Ramos (cell line): ENCODE results near the gene ZBTB42.

Experiments
- in situ Hi-C: fragments of 300-500 bp; cut with MboI; formaldehyde crosslinking; loops from one replicate; pipeline ENCODE4 v1.14.3; 2022; ENCODE audit warnings: low sequenced_read_pairs; ENCODE audit not compliant: unreplicated experiment

Gene ZBTB42

DNA sequence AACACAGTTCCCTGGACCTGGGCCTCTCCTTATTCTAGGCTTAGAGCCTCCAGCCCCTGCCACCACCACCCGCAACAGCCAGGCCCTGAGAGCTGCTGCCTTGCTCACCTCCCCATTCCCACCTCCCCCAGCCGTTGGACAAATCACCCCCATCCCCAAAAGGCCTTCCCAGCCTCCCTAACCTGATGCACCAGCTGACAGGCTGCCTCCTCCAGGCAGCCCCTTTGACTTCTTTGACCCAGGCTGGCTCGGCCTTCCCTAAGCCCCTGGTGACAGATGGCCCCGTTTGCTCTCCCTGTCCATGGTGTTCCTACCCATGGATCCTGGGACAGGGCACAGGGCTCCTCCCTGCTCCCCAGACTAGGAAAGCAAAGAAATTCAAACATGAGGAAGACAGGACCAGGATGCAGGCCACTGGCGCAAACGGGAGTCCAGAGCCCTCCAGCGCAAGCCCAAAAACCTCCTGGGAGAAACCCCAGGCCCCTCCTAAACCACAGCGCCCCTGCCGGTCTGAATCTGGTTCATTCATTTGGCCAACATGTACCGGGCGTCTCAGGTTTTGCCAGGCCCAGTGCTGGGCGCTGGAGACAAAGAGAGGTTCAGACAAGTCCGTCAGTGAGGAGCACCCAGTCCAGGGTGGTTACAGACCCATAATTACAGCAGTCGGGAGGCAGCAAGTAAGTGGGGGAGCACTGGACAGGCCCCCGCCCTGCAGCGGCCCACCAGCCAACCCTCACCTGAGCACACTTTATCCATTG is 7.8 kb upstream of the ZBTB42 start:
- in situ Hi-C loops, result no loop called here

DNA sequence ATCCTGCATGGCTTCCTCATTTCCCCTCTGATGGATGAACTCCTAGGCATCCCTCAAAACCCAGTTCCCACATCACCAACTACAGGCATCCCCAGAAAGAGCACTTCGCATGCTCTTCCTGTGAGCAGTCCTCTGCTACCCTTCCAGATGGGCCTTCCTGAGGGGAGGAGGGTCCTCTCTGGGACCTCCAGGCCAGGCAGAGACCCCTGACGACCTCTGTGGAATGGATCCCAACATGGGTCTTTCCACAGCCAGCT is 7.3 kb upstream of the ZBTB42 start:
- in situ Hi-C loops, result no loop called here

DNA sequence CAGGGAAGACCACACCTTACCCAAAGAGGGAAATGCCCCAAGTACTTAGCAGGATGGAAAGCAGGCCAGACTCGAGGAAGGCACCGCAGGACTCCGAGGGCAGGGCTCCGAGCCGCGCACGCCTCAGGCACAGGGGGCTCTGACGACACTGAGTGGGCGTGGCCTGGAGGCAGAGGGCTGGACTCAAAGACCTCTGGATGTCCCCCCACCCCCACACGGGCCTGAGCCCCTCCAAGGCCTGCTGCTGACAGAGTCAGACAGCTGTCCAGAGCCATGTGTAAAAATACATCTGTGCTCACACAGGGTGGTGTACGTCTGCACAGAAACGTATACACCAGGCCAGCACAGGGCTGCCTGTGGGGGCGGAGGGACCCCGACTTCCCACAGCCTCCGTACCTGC is 6.8 kb upstream of the ZBTB42 start:
- in situ Hi-C loops, result no loop called here

DNA sequence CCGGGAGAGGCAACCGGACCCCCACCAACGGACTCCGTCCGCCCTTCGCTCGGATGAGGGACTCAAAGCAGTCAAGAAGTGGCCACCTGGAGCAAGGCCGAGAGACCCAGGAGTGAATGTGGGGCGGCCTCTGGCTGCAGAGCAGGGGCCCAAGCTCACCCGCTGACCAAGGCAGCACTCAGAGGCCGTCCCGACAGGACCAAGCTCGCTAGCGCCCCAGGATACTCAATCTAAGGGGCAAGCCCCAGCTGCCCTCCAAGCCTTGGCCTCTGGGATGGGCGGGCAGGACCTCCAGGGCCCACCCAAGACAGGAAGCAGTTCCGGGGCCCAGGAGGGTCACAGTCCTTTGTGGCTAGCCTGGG is 6.3 kb upstream of the ZBTB42 start:
- in situ Hi-C loops, result no loop called here

DNA sequence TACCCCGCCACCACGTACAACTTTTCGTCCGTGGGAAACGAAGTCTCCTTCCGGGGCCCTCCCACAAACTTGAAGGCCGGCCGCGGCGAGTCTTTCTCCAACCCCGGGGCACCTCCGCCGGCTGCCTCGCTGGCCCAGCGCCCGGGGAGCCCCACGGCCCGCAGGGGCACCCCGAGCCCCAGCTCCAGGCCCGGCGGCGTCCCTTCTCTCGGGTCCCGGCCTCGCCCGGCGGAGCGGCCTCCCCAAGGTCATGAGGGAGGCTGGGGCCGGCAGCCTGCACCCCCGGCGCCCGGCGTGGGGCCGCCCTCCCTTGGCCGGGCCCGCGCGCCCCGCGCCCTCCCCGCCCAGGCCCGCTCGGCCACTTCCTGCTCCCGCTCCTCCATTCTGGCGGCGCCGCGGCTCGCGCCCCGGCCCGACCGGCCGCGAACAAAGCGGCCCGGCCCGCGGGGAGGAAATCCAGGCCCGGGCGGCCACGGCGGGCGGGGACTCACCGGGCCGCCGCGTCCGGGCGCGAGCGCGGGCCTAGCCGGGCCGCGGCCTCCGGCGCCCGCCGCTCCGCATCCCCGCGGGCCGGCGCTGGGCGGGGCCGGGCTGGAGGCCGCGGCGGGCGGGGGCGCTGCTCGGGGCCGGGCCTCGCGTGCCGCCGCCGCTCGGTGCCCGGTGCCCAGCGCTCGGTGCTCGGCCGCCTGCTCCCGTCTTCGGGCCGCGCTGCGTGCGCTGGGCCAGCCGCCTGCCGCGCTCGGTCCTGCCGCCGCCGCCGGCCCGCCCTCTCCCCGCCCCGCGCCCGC is 5.7 kb upstream of the ZBTB42 start, which contains the start of gene AKT1:
AKT1 (minus strand) TSS at position 756 of the 788 bp plus-strand sequence. CDS start 3,105 bp downstream, outside the sequence.
- in situ Hi-C loops, result no loop called here

DNA sequence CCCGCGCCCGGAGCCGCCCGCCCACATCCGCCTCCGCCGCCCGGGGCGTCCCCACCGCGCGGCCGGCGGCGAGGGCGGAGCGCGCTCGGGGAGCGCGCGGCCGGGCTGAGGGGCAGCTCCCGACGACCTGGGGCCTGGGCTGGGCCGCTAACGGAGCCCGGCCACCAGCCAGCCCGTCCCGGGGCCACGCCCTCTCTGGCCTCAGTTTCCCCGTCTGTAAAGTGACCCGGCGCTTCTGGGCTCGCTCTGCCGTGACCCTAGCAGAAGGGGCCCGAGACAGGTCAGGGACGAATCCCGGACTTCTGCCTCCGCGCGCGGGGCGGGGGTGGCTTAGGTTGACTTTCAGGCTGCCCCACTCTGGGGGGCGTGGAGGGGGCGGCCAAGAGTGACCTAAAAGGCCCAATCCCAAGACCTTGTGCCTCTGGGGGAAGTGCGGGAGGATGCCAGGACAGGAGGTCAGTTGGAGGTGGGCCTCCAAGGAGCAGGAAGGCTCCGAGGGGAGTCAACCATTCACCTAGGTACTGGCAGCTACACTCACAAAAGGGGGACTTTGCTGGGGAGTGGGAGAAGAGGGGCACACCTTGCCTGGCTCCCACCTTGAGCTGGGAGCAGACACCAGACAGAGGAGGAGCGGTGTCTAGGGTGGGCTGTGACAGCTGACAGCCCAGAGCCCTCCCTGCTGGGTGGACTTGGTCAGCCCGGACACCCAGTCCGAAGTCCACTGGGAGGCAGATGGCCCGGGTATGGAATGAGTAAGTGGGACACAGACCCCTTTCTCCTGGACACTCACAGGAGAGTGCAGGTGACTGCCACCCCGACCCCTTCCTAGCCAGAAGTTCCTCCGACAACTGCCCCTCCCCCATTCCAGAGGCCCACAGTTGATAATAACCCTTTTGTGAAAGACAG is 4.9 kb upstream of the ZBTB42 start:
- in situ Hi-C loops, result no loop called here

DNA sequence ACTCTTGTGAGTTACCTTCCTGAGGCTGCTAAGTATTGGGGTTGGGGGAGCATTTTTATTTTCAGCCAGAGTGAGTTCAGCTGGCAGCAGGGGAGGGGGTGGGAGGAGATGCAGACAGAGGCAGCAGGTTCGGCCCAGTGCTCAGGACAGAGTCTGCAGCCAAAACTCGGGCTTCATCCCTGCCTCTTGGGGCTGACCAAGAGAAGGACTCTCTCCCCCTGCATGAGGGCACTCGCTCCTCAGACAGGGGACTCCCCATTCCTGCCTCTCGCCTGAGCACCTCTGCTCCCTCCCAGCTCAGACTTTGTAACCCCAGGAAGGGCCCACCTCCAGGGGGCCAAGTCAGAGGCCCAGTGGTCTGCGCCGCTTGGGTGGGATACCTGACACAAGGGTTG is 4.2 kb upstream of the ZBTB42 start:
- in situ Hi-C loops, result no loop called here

DNA sequence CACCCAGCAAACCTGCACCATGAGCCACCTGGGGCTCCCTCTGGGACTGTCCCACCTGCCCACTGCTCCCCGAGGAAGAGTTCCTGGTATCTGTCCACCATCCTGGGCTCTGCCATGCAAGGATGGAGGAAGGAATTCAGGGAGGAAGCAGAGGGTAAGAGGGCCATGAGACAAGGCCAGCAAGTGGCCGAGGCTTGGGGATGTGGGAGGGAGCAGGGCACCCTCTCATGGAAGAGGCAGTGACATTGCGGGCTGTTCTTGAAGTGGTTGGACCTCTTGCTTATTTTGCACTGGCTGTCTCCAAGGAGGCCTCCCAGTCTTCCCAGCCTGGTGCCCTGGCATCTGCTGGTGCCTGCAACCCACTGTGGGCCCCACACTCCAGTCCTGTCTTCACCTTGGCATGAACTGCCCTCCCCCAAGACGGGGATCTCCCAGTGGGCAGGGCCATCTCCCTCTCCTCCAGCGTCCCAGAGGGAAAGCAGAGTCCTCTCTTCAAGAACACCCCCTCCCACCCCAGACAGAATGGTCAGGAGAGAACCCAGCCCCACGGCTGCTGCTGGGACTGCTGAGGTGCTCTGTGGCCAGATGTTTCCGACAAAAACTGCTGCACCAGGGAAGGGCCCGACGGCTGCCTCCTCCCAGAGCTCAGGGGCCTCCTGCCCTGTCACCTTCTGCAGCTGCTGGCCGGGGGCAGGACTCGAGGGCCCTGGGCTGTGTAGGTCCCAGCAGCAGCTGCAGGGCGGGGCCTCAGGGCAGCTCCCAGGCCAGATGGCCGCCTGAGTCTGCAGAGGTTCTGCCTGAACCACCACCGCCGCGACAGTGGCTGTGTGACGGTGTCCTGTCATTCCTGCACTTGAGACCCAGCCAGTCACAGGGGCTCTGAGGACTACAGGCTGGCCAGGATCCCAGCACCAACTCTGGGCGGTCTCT is 3.5 kb upstream of the ZBTB42 start:
- in situ Hi-C loops, result no loop called here

DNA sequence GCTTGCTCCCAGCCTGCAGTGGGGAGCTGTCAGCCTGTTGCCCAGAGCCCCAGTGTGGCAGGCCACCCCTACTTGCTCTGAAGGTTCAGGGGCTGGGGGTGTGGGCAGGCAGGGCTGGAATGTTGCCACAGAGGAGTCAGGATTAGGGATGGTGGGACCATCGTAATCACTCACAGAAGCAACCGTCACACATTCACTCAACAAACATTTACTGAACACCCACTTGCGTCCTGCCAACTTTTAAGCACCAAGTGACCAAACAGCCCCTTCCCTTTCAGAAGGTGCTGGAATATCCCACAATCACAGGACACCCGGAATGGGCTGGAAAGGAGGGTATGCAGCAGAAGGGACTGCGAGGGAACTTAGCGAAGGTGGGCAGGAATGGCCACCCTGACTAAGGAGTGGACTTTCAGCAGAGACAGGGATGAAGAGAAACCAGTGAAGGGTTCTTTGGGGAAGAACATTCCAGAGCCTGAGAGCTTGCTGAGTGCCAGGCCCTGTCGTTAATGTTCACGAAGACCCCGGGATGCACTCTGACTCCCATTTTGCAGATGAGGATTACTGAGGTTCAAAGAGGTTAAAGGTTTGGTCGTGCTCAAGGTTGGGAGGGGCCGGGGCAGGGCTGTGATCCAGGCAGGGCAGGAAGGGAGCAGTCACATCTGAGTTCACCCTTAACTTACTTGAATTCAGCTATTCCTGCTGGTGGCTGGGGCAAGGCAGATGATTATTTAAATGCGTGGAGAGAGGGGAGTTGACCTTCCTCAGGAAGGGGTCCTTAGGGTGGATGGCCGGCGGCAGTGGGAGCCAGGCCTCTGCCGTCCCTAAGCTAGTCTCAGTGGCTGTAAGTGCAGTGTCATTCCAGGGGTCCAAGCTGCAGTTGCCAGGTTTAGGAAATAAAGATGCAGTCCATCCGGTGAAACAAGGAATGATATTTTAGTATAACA is 2.3 kb upstream of the ZBTB42 start:
- in situ Hi-C loops, result no loop called here

DNA sequence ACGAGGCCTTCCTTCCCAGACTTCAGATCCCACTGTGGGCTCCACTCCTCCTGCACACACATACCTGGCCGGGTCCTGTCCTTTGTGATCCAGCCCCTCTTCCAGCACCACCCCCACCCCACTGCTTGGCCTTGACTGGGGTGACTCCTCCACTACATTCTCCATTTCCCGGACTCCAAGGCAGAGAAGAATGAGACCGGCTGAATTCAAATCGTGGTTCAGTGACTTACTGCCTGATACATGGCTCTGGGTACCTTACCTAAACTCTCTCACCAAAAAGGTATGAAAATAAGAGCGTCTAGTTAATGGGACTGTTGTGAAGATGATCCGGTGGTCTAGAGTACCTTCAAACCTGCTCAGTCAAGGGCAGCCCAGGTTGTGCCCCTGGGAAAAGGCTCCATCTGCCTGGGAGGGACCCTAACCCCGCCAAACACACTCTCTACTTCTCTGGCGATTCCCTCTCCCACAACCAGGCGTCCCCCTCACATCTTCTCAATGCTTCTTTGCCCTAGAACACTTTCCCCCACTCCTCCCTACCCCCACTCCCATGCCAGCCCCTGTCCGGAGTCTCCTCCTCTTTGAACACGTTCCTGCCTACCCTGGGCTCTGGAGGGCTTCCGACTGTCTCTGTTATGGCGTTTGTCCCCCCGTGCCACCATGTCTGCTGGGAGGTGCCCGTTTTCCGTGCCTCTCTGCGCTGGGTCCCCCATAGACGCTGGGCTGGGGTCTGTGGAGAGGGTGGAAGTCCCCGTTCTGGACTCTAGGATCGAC is 1.5 kb upstream of the ZBTB42 start:
- in situ Hi-C loops, result no loop called here

DNA sequence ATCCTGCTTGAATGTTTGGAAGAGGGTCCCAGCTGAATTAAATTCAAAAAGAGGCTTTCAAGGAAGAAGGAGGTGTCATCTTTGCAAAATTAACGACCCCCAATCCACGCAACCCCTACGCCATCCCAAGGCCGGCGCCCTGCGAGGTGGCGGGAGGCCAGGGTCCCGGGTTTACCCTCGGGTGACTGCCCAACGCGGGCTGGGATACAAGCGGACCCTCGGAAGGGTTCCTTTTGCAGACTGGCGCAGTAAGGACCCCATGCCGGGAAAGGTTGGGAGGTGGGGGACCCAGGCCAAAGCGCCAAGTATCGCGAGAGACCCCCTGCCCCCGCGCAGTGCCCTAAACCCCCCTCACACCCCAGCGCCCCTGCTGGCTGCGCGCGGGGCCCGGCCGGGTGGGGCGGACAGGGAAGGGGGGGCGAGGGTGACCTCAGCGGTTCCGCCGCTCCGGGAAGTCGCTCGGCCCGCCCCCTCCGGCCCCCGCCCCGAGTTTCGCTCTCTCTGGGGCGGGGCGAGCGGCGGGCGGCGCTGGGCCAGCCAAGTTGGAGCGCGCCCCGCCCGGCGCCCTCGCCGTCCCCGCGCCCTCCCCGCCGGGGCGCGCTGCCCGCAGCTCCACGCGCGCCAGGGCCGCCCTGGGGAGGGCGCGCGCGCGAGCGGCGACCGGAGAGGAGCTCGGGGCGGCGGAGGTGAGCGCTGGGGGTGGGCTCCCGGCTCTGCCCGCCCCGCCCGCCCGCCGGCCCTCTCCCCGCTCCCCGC is 708 bp upstream of the ZBTB42 start:
- in situ Hi-C loops, result no loop called here

DNA sequence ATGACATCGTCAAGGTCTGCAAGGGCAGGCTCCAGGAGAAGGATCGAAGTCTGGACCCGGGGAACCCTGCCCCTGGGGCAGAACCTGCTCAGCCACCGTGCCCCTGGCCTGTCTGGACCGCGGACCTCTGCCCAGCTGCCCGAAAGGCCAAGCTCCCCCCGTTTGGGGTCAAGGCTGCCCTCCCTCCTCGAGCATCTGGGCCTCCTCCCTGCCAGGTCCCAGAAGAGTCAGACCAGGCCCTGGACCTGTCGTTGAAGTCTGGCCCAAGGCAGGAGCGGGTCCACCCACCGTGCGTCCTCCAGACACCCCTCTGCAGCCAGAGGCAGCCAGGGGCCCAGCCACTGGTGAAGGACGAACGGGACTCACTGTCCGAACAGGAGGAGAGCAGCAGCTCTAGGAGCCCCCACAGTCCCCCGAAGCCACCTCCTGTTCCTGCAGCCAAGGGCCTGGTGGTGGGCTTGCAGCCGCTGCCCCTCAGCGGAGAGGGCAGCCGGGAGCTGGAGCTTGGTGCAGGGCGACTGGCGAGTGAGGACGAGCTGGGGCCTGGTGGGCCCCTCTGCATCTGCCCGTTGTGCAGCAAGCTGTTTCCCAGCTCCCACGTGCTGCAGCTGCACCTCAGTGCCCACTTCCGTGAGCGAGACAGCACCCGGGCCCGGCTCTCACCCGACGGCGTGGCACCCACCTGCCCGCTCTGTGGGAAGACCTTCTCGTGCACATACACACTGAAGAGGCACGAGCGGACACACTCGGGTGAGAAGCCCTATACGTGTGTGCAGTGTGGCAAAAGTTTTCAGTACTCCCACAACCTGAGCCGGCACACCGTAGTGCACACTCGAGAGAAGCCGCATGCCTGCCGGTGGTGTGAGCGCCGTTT is 856 bp downstream of the ZBTB42 start:
- in situ Hi-C loops, result no loop called here

DNA sequence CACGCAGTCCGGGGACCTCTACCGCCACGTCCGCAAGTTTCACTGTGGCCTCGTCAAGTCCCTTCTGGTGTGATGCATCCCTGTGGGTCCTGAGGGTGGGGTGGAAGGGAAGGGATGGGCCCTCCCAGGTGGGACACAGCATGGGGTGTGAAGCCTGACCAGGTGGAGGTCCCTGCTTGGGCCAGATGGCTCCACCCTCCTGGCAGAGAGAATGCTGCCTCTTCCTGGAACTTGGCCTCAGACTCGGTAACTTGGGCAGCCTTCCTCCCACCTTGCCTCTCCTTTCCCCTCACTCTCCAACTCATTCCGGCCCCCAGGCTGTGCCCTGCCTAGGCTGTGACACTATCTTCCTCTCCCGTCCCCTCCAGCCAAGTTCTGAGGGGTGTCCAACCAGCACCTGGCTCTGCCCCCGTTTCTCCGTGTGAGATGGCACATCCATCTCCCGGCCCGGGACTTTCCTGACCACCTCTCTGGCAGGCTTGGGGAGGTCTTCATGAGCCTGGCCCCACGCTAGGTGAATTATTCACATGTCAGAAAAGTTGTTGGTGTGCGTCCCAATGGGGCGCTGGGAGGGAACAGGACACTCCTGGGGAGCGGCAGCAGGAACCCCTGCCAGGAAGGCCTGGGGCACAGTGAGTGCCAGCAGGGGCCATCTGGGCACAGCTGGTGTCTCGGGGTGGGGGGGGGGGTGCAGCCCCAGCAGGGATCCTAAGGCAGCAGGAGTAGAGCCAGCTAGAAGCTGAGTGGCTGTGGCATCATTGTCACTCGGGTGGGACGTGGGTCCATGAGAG is 1.7 kb downstream of the ZBTB42 start:
- in situ Hi-C loops, result no loop called here

DNA sequence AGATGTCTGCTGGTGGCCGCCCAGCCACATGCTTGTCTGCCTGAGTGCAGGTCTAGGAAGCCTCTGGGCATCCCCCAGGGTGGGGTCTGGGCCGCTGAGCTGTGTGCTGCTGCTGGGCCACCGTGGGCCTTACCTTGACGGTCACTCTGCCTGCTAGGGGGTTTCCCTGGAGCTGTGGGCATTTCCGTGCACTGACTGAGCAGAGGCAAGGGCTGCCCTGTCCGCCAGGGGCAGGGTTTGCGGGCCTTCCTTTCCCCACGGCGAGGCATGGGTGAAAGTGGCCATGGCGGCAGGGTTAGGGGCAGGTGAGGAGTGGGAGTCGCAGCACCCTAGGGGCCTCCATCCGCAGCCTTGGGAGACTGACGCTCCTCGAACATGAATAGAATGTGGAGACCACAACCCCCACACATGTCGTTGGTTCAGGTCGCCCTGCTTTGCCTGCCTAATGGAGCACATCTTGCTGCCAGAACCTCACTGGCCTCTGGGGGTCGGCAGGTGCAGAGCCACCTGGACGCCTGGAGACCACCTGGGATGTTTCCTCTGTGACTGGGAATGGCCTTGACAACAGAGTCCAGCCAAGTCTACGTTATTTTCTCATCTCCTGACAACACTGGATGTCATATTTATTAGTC is 2.5 kb downstream of the ZBTB42 start:
- in situ Hi-C loops, result no loop called here

DNA sequence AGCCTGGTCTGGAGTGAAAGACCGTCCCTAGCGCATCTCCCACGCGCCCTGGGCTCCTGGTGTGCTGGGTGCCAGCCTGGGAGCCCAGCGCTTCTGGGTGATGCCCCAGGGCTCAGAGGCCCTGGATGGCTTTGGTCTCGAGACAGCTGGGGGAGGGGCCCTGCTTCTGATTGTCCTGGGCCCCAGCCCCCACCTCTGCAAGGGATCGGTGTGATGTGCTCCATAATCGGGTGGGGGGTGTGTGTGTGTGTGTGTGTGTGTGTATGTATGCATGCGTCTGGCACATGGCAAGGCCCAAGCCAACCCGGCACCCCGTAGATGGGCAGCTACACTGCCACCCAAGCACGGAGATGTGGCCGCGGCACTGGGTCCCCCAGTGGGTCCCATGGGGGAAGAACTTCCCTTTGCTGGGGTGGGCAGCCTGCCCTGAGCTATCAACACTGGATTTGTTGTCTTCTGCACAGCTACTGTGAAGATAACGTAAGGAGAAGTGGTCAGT is 3.1 kb downstream of the ZBTB42 start:
- in situ Hi-C loops, result no loop called here
